IMR-90 (cell line): ENCODE results near the gene KCNQ1.

ENCODE experiments used
- BHLHE40 ChIP-seq: fragments of 150-350 bp; IDR thresholded peaks from 2 replicates; pipeline ENCODE4 v1.6.1; 2016; ENCODE audit warnings: mild to moderate bottlenecking, low read depth, low read length
- CTCF ChIP-seq: conservative IDR thresholded peaks from 2 replicates; pipeline ENCODE4 v1.5.1; 2012; ENCODE audit warnings: mild to moderate bottlenecking, low read depth, low read length, improper control_type of control experiment
- FOS ChIP-seq: fragments of 150-350 bp; IDR thresholded peaks from 2 replicates; pipeline ENCODE4 v1.6.1; 2016; ENCODE audit warnings: low read depth, low read length
- MXI1 ChIP-seq: IDR thresholded peaks from 2 replicates; pipeline ENCODE4 v1.6.1; 2012; ENCODE audit warnings: low read depth, mild to moderate bottlenecking, low read length, moderate library complexity, borderline replicate concordance
- POLR2A ChIP-seq: IDR thresholded peaks from 2 replicates; pipeline ENCODE4 v1.6.1; 2012; ENCODE audit warnings: mild to moderate bottlenecking, low read depth, low read length
- RAD21 ChIP-seq: IDR thresholded peaks from 2 replicates; pipeline ENCODE4 v1.6.1; 2012; ENCODE audit warnings: low read length, improper control_type of control experiment
- RCOR1 ChIP-seq: IDR thresholded peaks from 2 replicates; pipeline ENCODE4 v1.6.1; 2012; ENCODE audit warnings: mild to moderate bottlenecking, low read length, improper control_type of control experiment; ENCODE audit not compliant: insufficient replicate concordance
- TF ChIP-seq, protein P1 (sequence below): fragments of 150-350 bp; IDR thresholded peaks from 2 replicates; pipeline ENCODE4 v1.6.1; 2017; ENCODE audit warnings: mild to moderate bottlenecking, antibody characterized with exemption, low read length, low read depth
- TF ChIP-seq, protein P2 (sequence below): fragments of 150-350 bp; IDR thresholded peaks from 2 replicates; pipeline ENCODE4 v1.6.1; 2016; ENCODE audit warnings: low read depth, mild to moderate bottlenecking, low read length, moderate library complexity, borderline replicate concordance

GRCh38 chr11:2830030-2830812 lies 385.4 kb downstream of the KCNQ1 start:
- no peak for TF ChIP-seq MXI1
- TF ChIP-seq CTCF = no peak
- TF ChIP-seq BHLHE40 = no peak
- no peak for TF ChIP-seq POLR2A
- TF ChIP-seq, protein P1, sequence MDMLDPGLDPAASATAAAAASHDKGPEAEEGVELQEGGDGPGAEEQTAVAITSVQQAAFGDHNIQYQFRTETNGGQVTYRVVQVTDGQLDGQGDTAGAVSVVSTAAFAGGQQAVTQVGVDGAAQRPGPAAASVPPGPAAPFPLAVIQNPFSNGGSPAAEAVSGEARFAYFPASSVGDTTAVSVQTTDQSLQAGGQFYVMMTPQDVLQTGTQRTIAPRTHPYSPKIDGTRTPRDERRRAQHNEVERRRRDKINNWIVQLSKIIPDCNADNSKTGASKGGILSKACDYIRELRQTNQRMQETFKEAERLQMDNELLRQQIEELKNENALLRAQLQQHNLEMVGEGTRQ = no peak
- no peak for TF ChIP-seq RCOR1
- TF ChIP-seq FOS = no peak
- TF ChIP-seq RAD21 = no peak
- TF ChIP-seq, protein P2, sequence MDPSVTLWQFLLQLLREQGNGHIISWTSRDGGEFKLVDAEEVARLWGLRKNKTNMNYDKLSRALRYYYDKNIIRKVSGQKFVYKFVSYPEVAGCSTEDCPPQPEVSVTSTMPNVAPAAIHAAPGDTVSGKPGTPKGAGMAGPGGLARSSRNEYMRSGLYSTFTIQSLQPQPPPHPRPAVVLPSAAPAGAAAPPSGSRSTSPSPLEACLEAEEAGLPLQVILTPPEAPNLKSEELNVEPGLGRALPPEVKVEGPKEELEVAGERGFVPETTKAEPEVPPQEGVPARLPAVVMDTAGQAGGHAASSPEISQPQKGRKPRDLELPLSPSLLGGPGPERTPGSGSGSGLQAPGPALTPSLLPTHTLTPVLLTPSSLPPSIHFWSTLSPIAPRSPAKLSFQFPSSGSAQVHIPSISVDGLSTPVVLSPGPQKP = no peak
